ENCODE results near the gene PUS10. TPM values are rescaled to one million over a fixed set of nuclear protein-coding genes. Genes with fewer than 3 reads are reported as not detected.

PUS10 gene
- total and polyA plus RNA-seq, 2 of the 13 experiments (the other 11 are each of a cell fraction or from before 2014, with no cell fraction given), result 41.4 to 44.3 TPM

DNA sequence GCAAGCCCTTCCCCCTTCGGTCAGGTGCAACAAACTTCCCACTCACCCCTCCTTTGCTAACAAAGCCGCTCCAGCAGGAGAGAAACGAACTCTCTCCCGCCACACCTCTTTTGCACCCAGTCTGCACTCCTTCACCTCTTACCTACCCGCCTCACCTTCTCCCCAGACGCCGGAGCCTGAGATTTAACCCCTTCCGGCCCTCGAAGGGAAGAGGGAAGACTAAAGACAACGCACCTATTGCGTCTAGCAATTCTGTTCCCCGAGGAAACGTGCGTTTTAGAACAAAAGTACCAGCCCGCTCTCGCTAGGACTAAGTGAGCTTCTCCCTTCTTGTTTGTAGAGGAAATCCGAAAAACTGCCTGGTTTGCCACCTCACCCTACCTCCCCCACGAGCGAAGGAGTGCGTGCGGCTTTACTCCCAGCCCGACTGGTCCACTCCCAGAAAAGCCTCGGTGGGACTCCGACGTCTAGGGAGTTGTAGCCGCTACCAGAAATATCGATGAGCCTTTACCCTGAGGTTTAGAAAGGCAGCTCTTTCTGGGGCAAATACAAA, 976 bp downstream of the PUS10 start (continued):
- TF ChIP-seq, protein P1, sequence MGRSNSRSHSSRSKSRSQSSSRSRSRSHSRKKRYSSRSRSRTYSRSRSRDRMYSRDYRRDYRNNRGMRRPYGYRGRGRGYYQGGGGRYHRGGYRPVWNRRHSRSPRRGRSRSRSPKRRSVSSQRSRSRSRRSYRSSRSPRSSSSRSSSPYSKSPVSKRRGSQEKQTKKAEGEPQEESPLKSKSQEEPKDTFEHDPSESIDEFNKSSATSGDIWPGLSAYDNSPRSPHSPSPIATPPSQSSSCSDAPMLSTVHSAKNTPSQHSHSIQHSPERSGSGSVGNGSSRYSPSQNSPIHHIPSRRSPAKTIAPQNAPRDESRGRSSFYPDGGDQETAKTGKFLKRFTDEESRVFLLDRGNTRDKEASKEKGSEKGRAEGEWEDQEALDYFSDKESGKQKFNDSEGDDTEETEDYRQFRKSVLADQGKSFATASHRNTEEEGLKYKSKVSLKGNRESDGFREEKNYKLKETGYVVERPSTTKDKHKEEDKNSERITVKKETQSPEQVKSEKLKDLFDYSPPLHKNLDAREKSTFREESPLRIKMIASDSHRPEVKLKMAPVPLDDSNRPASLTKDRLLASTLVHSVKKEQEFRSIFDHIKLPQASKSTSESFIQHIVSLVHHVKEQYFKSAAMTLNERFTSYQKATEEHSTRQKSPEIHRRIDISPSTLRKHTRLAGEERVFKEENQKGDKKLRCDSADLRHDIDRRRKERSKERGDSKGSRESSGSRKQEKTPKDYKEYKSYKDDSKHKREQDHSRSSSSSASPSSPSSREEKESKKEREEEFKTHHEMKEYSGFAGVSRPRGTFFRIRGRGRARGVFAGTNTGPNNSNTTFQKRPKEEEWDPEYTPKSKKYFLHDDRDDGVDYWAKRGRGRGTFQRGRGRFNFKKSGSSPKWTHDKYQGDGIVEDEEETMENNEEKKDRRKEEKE (IDR thresholded peaks at IDR 0.05), result no peak
- peak; percentile 86 for TF ChIP-seq THAP11 (CRISPR knock-in tag; IDR thresholded peaks at IDR 0.05)
- TF ChIP-seq SRSF1 (optimal IDR thresholded peaks at IDR 0.05; ENCODE audit: low read depth, low read length), result no peak
- TF ChIP-seq ZFP41 (CRISPR knock-in tag; IDR thresholded peaks at IDR 0.05; ENCODE audit: borderline replicate concordance), result no peak
- TF ChIP-seq, protein P2, sequence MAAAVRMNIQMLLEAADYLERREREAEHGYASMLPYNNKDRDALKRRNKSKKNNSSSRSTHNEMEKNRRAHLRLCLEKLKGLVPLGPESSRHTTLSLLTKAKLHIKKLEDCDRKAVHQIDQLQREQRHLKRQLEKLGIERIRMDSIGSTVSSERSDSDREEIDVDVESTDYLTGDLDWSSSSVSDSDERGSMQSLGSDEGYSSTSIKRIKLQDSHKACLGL (CRISPR knock-in tag; IDR thresholded peaks at IDR 0.05), result no peak
- peak; percentile 41; the same call in 1 of the 2 replicates for TF ChIP-seq HNF4G (IDR thresholded peaks at IDR 0.05; ENCODE audit: borderline replicate concordance, low read depth, low read length)
- TF ChIP-seq HNF4G (CRISPR knock-in tag; IDR thresholded peaks at IDR 0.05; ENCODE audit: borderline replicate concordance, low read depth), result peak; percentile 39; the same call in 1 of the 2 replicates
- no peak for TF ChIP-seq RAD51 (IDR thresholded peaks at IDR 0.05; ENCODE audit: borderline replicate concordance)
- peak; percentile 75 for TF ChIP-seq KAT8 (CRISPR knock-in tag; IDR thresholded peaks at IDR 0.05)
- no peak for TF ChIP-seq ZNF775 (CRISPR knock-in tag; IDR thresholded peaks at IDR 0.05; ENCODE audit: borderline replicate concordance)
- TF ChIP-seq EED (CRISPR knock-in tag; IDR thresholded peaks at IDR 0.05), result no peak
- TF ChIP-seq NPAS2 (CRISPR knock-in tag; IDR thresholded peaks at IDR 0.05; ENCODE audit: borderline replicate concordance), result no peak
- 0 out of 2 replicates have a peak, but pooled peaks have one; percentile 23 for TF ChIP-seq ZNF460 (CRISPR knock-in tag; IDR thresholded peaks at IDR 0.05; ENCODE audit: borderline replicate concordance)
- TF ChIP-seq, protein P3, sequence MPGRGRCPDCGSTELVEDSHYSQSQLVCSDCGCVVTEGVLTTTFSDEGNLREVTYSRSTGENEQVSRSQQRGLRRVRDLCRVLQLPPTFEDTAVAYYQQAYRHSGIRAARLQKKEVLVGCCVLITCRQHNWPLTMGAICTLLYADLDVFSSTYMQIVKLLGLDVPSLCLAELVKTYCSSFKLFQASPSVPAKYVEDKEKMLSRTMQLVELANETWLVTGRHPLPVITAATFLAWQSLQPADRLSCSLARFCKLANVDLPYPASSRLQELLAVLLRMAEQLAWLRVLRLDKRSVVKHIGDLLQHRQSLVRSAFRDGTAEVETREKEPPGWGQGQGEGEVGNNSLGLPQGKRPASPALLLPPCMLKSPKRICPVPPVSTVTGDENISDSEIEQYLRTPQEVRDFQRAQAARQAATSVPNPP (CRISPR knock-in tag; IDR thresholded peaks at IDR 0.05), result 0 out of 2 replicates have a peak, but pooled peaks have one; percentile 17
- TF ChIP-seq SOX13 (IDR thresholded peaks at IDR 0.05), result 0 out of 2 replicates have a peak, but pooled peaks have one; percentile 1
- peak in 1 of 2 experiments; percentile 52; a peak in 1 of 4 replicates for TF ChIP-seq SOX13 (CRISPR knock-in tag; conservative IDR thresholded peaks at IDR 0.05 in 1 of 2, IDR thresholded peaks at IDR 0.05 in 1 of 2)
- TF ChIP-seq, protein P4, sequence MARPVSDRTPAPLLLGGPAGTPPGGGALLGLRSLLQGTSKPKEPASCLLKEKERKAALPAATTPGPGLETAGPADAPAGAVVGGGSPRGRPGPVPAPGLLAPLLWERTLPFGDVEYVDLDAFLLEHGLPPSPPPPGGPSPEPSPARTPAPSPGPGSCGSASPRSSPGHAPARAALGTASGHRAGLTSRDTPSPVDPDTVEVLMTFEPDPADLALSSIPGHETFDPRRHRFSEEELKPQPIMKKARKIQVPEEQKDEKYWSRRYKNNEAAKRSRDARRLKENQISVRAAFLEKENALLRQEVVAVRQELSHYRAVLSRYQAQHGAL (CRISPR knock-in tag; IDR thresholded peaks at IDR 0.05; ENCODE audit: not compliant biosample characterization), result no peak
- TF ChIP-seq, protein P5, sequence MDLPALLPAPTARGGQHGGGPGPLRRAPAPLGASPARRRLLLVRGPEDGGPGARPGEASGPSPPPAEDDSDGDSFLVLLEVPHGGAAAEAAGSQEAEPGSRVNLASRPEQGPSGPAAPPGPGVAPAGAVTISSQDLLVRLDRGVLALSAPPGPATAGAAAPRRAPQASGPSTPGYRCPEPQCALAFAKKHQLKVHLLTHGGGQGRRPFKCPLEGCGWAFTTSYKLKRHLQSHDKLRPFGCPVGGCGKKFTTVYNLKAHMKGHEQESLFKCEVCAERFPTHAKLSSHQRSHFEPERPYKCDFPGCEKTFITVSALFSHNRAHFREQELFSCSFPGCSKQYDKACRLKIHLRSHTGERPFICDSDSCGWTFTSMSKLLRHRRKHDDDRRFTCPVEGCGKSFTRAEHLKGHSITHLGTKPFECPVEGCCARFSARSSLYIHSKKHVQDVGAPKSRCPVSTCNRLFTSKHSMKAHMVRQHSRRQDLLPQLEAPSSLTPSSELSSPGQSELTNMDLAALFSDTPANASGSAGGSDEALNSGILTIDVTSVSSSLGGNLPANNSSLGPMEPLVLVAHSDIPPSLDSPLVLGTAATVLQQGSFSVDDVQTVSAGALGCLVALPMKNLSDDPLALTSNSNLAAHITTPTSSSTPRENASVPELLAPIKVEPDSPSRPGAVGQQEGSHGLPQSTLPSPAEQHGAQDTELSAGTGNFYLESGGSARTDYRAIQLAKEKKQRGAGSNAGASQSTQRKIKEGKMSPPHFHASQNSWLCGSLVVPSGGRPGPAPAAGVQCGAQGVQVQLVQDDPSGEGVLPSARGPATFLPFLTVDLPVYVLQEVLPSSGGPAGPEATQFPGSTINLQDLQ (CRISPR knock-in tag; IDR thresholded peaks at IDR 0.05), result peak; percentile 22
- no peak for TF ChIP-seq RNF2 (conservative IDR thresholded peaks at IDR 0.05; ENCODE audit: low read depth)
- TF ChIP-seq NR3C1 (CRISPR knock-in tag; IDR thresholded peaks at IDR 0.05), result no peak
- TF ChIP-seq HNRNPLL (IDR thresholded peaks at IDR 0.05; ENCODE audit: low read depth, low read length, poor library complexity, severe bottlenecking), result no peak
- no peak for TF ChIP-seq KDM4B (CRISPR knock-in tag; IDR thresholded peaks at IDR 0.05)
- no peak for TF ChIP-seq EEA1 (CRISPR knock-in tag; IDR thresholded peaks at IDR 0.05; ENCODE audit: borderline replicate concordance)

Measured in HepG2 (cell line).